Vagina (tissue), 2 donors: ENCODE measurements around the gene CREB5.

ENCODE experiments used
- POLR2A ChIP-seq, 2 donors: fragments of 450-650 bp; IDR thresholded peaks; one replicate each; pipeline ENCODE4 v1.6.1; 2017; ENCODE audit warnings: antibody characterized with exemption in 2 of 2, mild to moderate bottlenecking in 2 of 2, moderate library complexity in 2 of 2
- POLR2AphosphoS5 ChIP-seq, 2 donors: sonication (generic); formaldehyde crosslinking; IDR thresholded peaks; one replicate each; pipeline ENCODE4 v1.9.0; 2017; ENCODE audit warnings: antibody characterized with exemption in 2 of 2, mild to moderate bottlenecking in 2 of 2, low read depth in 1 of 2; ENCODE audit not compliant: insufficient read depth in 1 of 2

- TF ChIP-seq POLR2AphosphoS5 (IDR thresholded peaks at IDR 0.05; ENCODE audit: insufficient read depth in 1 of 2, low read depth in 1 of 2) (no peak), POLR2A (IDR thresholded peaks at IDR 0.05) (no peak)
These were observed 61.9 kb downstream of the CREB5 start for GRCh38 chr7:28474282-28474638.
